ENCODE results near the gene DAB1. TPM values are rescaled to one million over a fixed set of nuclear protein-coding genes. Genes with fewer than 3 reads are reported as not detected.

Gene DAB1
- total RNA-seq, 4 donors from 2014 or later = under 0.01 to 5.9 (median 0.61) TPM

DNA sequence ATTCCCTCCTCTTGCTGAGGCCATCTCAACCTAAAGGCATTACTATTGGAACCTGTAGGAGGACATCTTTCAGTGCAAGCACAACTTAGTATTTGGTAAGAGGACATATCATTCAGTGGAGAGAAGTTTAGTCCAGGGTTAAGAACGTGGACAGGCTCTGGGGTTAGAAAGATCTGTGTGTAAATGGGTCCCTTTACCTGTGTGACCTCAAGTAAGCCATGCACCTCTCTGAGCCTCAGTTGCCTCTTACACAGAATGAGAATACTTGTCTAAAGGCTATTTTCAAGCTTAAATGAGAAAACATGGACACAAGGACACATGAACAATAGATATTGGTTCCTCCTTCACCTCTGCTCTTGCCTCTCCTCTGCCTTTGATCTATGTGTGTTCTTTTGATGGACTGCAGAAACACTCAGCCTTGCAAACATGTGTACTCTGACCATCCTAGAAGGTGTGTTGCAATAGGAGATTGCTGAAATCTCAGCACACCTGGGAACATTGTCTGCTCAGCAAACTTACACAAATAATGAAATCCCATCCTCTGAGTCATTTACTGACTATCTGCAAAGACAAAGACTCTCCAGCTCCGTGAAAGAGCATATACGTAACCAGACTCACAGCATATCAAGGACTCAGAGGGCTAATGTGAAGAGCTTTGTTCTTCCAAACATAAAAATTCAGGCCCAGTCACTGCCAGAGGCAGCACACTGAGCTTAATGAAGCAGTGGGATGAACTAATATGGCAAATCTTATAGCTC lies 143.8 kb downstream of the DAB1 start:
- TF ChIP-seq POLR2A (IDR thresholded peaks at IDR 0.05) = no peak
- TF ChIP-seq, protein P1, sequence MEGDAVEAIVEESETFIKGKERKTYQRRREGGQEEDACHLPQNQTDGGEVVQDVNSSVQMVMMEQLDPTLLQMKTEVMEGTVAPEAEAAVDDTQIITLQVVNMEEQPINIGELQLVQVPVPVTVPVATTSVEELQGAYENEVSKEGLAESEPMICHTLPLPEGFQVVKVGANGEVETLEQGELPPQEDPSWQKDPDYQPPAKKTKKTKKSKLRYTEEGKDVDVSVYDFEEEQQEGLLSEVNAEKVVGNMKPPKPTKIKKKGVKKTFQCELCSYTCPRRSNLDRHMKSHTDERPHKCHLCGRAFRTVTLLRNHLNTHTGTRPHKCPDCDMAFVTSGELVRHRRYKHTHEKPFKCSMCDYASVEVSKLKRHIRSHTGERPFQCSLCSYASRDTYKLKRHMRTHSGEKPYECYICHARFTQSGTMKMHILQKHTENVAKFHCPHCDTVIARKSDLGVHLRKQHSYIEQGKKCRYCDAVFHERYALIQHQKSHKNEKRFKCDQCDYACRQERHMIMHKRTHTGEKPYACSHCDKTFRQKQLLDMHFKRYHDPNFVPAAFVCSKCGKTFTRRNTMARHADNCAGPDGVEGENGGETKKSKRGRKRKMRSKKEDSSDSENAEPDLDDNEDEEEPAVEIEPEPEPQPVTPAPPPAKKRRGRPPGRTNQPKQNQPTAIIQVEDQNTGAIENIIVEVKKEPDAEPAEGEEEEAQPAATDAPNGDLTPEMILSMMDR (IDR thresholded peaks at IDR 0.05) = no peak
- DNase-seq = no peak
- no peak overlapping the region for H3K4me3 ChIP-seq

DNA sequence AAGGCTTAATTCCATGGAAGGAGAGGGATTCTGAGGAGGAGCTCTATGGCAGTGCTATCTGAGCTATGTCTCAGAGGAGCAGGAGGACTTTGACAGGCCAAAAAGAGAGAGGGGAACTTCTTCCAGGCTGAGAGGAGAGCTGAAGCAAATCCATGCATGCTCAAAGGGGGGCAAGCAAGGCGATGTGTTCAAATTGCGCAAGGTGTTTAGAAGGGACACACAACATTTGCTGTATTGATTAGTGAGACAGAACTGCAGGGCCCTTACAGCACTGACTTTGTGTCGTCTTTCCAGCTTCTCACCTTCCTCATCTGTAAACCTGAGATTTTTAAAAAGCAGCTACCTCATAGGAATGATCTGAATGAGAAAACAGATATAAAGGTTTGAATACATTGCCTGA lies 145.3 kb downstream of the DAB1 start:
- Histone ChIP-seq H3K4me1 (no peaks in the 10 kb centered on the region), H3K36me3 (no peaks in the 10 kb centered on the region), H3K4me3 (no peak overlapping the region), H3K9me3 (no peaks in the 10 kb centered on the region), H3K27ac (no peak overlapping the region), H3K27me3 (no peaks in the 10 kb centered on the region)
- no peak for DNase-seq
- intact Hi-C loops (cut with DNase I; ENCODE audit: low total_unique reads) = no loop called here
- TF ChIP-seq POLR2A (IDR thresholded peaks at IDR 0.05) = no peak
- TF ChIP-seq, protein P1 (IDR thresholded peaks at IDR 0.05) = no peak

More for the DNA sequence above, 143.8 kb downstream of the DAB1 start:
- Histone ChIP-seq H3K27me3 (no peaks in the 10 kb centered on the region), H3K36me3 (no peaks in the 10 kb centered on the region), H3K9me3 (no peaks in the 10 kb centered on the region), H3K27ac (no peak overlapping the region), H3K4me1 (no peaks in the 10 kb centered on the region)
- intact Hi-C loops (cut with DNase I; ENCODE audit: low total_unique reads) = no loop called here

DNA sequence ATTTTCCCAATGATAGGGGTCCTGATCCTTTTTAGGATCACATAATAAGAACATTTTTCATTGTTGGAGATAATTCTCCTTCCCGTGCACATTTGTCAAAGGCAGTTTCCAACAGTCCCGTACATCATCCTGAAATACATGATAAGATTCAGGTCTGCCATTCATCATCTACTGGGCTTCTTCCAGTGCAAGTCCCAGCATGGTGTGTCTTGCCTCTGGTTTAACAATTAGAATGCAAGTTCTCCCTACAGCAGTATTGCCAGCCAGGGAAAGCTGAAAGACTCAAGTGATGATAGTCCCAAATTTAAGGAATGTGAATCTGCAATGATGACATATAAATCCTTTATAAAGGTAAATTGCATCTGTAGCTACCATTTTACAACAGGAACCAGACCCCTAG lies 146.2 kb downstream of the DAB1 start:
- no peaks in the 10 kb centered on the region for H3K4me1 ChIP-seq
- TF ChIP-seq POLR2A (IDR thresholded peaks at IDR 0.05) = no peak
- TF ChIP-seq, protein P1 (IDR thresholded peaks at IDR 0.05) = no peak

DNA sequence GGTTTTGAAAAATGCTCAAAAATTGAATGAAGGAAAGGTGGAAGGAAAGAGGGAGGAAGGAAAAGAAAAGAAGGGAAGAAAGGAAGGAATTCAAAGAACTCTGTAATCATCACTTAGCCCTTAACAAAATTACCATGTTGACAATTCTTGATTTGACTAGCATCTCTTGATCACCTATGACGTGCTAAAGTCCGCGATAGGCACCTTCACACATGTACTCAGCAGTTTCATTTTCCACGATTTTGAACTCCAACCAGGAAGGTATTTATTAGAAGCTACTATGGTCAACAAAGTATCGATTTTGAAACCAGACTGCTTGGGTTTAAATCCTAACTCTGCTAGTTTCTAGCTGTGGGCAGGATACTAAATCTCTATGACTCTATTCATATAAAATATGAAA lies 146.9 kb downstream of the DAB1 start:
- Histone ChIP-seq H3K27ac (no peak overlapping the region), H3K4me1 (no peaks in the 10 kb centered on the region), H3K4me3 (no peak overlapping the region), H3K36me3 (no peaks in the 10 kb centered on the region), H3K27me3 (no peaks in the 10 kb centered on the region), H3K9me3 (no peaks in the 10 kb centered on the region)
- intact Hi-C loops (cut with DNase I; ENCODE audit: low total_unique reads) = no loop called here
- no peak for DNase-seq
- no peak for TF ChIP-seq POLR2A (IDR thresholded peaks at IDR 0.05)
- TF ChIP-seq, protein P1 (IDR thresholded peaks at IDR 0.05) = no peak

More for the DNA sequence above, 146.2 kb downstream of the DAB1 start:
- H3K4me3 ChIP-seq = no peak overlapping the region
- intact Hi-C loops (cut with DNase I; ENCODE audit: low total_unique reads) = no loop called here
- no peak overlapping the region for H3K27ac ChIP-seq
- H3K27me3 ChIP-seq = no peaks in the 10 kb centered on the region
- H3K9me3 ChIP-seq = no peaks in the 10 kb centered on the region
- DNase-seq = no peak
- no peaks in the 10 kb centered on the region for H3K36me3 ChIP-seq

DNA sequence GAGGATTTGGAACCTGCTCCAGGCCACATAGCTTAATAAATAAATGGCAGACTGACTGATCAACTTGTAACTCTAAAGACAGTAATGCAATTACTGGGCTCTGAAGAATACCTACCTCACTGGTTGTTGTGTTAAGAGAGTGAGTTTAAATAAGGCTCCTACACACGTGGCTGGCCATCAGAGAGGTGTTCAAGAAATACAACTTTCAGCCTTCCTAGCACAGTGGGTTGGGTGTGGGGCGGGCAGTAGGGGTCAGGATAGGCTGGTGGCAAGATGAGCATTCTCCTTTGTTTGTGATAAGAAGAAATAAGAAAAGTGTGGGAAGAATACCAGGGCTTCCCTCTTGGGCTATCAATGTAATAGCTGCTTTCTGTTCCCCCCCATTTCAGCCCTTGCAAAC lies 151.3 kb downstream of the DAB1 start:
- Histone ChIP-seq H3K4me1 (no peaks in the 10 kb centered on the region), H3K4me3 (no peak overlapping the region), H3K9me3 (no peaks in the 10 kb centered on the region), H3K27me3 (no peaks in the 10 kb centered on the region), H3K27ac (no peak overlapping the region), H3K36me3 (no peaks in the 10 kb centered on the region)
- intact Hi-C loops (cut with DNase I; ENCODE audit: low total_unique reads) = no loop called here
- TF ChIP-seq POLR2A (IDR thresholded peaks at IDR 0.05) = no peak
- TF ChIP-seq, protein P1 (IDR thresholded peaks at IDR 0.05) = no peak
- no peak for DNase-seq
